NB4 (cell line): ENCODE measurements around the gene RSPO3.

Experiments
- DNase-seq: peaks from one replicate; pipeline ENCODE4 v3.0.0; 2010; ENCODE audit warnings: low read depth
- H3K4me3 ChIP-seq: one replicate; pipeline ENCODE4 v1.5.1; 2011; ENCODE audit warnings: mild to moderate bottlenecking, low read depth, low read length, moderate library complexity
- MYC ChIP-seq: IDR thresholded peaks from 2 replicates; pipeline ENCODE4 v1.6.1; 2011; ENCODE audit warnings: low read depth, low read length
- POLR2A ChIP-seq: IDR thresholded peaks from 2 replicates; pipeline ENCODE4 v1.6.1; 2011; ENCODE audit warnings: mild to moderate bottlenecking; ENCODE audit not compliant: insufficient read length; ENCODE audit errors: extremely low read depth
- TF ChIP-seq, protein P1 (sequence below): IDR thresholded peaks from one replicate; pipeline ENCODE4 v1.5.1; 2012; ENCODE audit warnings: low read depth, low read length
- TF ChIP-seq, protein P2 (sequence below): IDR thresholded peaks from 2 replicates; pipeline ENCODE4 v1.6.1; 2011; ENCODE audit warnings: low read depth, low read length

Gene RSPO3

DNA sequence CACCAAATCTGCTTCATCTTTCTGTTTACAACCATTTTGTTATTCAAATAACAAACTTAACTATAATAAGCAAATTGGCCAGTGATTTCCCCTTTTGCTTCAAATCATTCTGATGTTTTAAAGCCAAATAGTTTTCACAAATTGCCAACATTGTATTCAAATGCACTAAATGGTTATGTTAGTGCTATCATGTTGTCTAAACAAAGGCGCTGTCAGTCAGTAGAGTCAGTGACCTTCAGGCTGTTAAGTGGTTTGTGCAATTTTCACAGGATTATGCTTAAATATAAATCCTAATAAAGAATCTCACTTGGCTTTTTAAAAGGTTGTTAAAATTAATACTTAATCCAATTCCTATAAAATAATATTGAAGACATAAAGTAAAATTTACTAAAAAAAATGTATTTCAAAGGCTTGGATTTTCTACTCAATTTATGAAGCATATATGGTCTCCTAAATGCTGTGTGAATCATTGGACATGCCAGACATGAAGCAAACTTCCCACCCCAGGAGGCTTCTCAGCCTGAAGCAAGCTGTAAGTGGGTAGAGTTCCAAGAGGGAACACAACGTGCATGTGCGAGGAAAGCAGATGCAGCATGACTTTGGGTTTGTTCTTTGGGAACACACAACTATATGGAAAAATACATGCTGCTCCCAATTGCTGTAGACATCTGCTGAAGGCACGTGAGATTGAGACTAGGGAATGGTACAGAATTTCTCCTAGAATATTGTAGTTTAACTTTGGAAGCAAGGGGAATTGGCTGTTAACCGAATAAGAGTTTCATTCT is 54.9 kb downstream of the RSPO3 start:
- no peak for DNase-seq

DNA sequence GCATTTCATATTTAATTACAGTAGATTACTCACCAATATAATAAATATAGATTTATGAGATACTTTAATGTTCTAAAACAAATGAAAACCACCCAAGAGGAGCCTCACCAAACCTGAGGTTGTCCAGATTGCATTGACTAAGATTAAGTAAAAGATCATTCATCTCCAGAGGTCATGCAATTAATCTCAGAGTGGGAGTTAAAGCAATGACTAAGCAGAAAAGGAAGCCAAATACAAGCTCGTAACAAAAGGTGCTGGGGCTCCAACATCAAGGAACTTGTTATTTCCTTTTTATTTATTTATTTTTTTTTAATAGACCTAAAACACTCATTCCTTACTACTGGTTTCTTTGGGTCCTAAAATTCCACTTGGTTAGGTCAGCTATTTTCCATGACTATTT is 57.7 kb downstream of the RSPO3 start:
- no peak overlapping the region for H3K4me3 ChIP-seq
- DNase-seq = no peak
- TF ChIP-seq POLR2A (no peak), MYC (no peak)
- TF ChIP-seq, protein P1, sequence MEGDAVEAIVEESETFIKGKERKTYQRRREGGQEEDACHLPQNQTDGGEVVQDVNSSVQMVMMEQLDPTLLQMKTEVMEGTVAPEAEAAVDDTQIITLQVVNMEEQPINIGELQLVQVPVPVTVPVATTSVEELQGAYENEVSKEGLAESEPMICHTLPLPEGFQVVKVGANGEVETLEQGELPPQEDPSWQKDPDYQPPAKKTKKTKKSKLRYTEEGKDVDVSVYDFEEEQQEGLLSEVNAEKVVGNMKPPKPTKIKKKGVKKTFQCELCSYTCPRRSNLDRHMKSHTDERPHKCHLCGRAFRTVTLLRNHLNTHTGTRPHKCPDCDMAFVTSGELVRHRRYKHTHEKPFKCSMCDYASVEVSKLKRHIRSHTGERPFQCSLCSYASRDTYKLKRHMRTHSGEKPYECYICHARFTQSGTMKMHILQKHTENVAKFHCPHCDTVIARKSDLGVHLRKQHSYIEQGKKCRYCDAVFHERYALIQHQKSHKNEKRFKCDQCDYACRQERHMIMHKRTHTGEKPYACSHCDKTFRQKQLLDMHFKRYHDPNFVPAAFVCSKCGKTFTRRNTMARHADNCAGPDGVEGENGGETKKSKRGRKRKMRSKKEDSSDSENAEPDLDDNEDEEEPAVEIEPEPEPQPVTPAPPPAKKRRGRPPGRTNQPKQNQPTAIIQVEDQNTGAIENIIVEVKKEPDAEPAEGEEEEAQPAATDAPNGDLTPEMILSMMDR = no peak
- TF ChIP-seq, protein P2, sequence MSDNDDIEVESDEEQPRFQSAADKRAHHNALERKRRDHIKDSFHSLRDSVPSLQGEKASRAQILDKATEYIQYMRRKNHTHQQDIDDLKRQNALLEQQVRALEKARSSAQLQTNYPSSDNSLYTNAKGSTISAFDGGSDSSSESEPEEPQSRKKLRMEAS = no peak

More for the DNA sequence above, 54.9 kb downstream of the RSPO3 start:
- TF ChIP-seq, protein P2 = no peak
- TF ChIP-seq MYC (no peak), POLR2A (no peak)
- TF ChIP-seq, protein P1 = no peak
- no peak overlapping the region for H3K4me3 ChIP-seq

DNA sequence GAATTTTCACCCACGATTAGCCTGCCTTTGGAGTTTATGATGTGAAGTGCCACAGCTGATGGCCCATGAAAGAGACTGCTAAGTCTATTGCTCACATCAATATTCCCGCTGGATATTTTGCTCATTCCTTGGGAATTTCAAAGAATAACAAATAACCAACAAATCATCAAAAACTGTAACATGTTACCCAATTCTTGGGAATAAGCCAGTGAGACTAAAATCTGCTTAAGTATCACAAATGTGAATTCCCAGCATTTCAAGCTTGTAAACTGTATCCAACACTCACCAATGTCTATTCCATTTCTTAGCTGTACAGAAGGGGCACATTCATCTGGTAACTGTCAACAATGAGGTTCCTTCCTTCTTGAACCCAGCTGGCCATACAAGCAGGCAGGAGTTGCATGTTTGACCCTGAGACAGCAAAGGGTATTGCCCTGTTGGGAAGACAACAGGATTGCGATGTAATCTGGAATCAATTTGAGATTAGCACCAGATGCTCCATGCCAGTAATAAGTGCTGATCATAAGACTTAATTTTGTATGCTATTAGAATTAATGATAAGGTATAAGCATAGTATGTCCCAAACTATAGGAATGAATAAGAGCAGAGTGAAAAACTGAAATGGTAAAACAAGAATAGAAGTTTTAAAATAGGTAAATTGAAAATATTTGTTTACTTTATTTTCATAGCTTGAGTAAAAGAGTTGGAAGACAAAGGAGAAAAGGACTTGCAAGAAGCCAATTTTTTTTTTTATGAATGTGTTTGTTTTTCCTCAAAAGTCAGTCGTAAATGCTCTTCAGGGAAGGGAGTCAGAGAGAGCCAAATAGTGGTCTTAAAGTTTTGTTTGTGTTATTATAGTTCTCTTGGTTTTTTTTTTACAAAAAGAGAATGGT is 58.8 kb downstream of the RSPO3 start:
- no peak overlapping the region for H3K4me3 ChIP-seq
- TF ChIP-seq POLR2A (no peak), MYC (no peak)
- TF ChIP-seq, protein P1 = no peak
- TF ChIP-seq, protein P2 = no peak
- no peak for DNase-seq

DNA sequence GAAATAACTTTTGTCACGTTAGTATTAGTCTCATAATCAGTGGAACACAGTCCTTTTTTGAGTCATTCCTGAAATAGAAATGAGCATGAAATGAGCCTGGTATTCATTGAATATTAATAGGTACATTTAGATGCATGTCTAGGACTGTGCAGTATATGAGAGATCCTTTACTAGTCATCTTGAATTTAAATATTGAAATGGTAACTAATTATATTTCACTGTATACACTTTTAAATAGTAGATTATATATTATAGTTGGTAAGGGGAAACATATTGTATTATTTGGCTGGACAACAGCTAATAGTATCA is 59.4 kb downstream of the RSPO3 start:
- no peak for DNase-seq
- no peak overlapping the region for H3K4me3 ChIP-seq
- TF ChIP-seq POLR2A (no peak), MYC (no peak)
- TF ChIP-seq, protein P2 = no peak
- TF ChIP-seq, protein P1 = no peak

DNA sequence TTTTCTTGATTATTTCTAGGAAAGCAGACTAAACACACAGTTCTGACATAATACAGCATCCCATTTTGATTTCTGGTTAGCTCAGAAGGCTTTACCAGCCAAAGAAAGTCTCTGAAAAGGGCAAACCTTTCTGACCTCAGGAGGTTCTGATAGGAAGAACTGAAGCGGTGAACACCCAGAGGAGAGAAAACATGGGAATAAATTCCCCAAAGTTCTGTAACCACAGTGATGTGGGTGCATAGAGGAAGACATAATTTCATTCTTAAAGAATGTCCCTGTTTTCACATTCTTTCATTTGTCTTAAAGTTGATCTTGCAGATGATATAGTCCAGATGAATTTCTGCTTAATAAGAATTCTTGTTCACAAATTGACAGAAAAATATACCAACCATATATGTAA is 60.3 kb downstream of the RSPO3 start:
- TF ChIP-seq MYC = no peak
- TF ChIP-seq, protein P2 = no peak
- TF ChIP-seq POLR2A = no peak
- TF ChIP-seq, protein P1 = no peak
- DNase-seq = no peak
- H3K4me3 ChIP-seq = no peak overlapping the region
